Osteoblast (primary cell): ENCODE data around the gene ZBTB7C. TPM values are rescaled to one million over a fixed set of nuclear protein-coding genes. Genes with fewer than 3 reads are reported as not detected.

Experiments used
- DNase-seq: peaks from one replicate; pipeline ENCODE4 v3.0.0; 2011; ENCODE audit warnings: low spot score, mixed read lengths; ENCODE audit not compliant: insufficient read length; ENCODE audit errors: missing footprints
- H2AFZ ChIP-seq: 2 replicates; pipeline ENCODE4 v1.6.0; 2011; ENCODE audit warnings: mild to moderate bottlenecking, low read length
- H3K27ac ChIP-seq: 2 replicates; pipeline ENCODE4 v1.5.1; 2011; ENCODE audit warnings: mild to moderate bottlenecking, low read depth, low read length, moderate library complexity
- H3K27me3 ChIP-seq: 2 replicates; pipeline ENCODE4 v1.6.0; 2012; ENCODE audit warnings: mild to moderate bottlenecking, control low read depth, inconsistent platforms, low read length, moderate library complexity; ENCODE audit not compliant: insufficient read depth
- H3K36me3 ChIP-seq: 2 replicates; pipeline ENCODE4 v1.5.1; 2011; ENCODE audit warnings: mild to moderate bottlenecking, low read length, control low read depth, moderate library complexity; ENCODE audit not compliant: insufficient read depth
- H3K4me1 ChIP-seq: 2 replicates; pipeline ENCODE4 v1.5.1; 2011; ENCODE audit warnings: mild to moderate bottlenecking, low read length, control low read depth, moderate library complexity; ENCODE audit not compliant: insufficient read depth
- H3K4me2 ChIP-seq: 2 replicates; pipeline ENCODE4 v1.6.0; 2011; ENCODE audit warnings: mild to moderate bottlenecking, low read length; ENCODE audit not compliant: insufficient read depth
- H3K4me3 ChIP-seq: fragments of 200-600 bp; sonication (generic); 3 replicates; pipeline ENCODE4 v1.5.1; 2012; ENCODE audit warnings: mild to moderate bottlenecking, low read length, inconsistent platforms; ENCODE audit not compliant: insufficient read depth
- H3K79me2 ChIP-seq: 2 replicates; pipeline ENCODE4 v1.6.0; 2012; ENCODE audit warnings: mild to moderate bottlenecking, low read length, control low read depth, inconsistent platforms; ENCODE audit not compliant: insufficient read depth
- H3K9me3 ChIP-seq: 2 replicates; pipeline ENCODE4 v1.5.1; 2011; ENCODE audit warnings: low read depth, low read length, control low read depth
- H4K20me1 ChIP-seq: 2 replicates; pipeline ENCODE4 v1.6.0; 2012; ENCODE audit warnings: mild to moderate bottlenecking, low read length, control low read depth; ENCODE audit not compliant: insufficient read depth
- total RNA-seq: library from RNA; depleted of rRNA; stranded (reverse); fragments of >200 nt; gene quantifications from 2 replicates; pipeline ENCODE4 v1.2.3, GENCODE V29; 2012
- TF ChIP-seq, protein P1 (sequence below): IDR thresholded peaks from 2 replicates; pipeline ENCODE4 v1.5.1; 2011; ENCODE audit warnings: mild to moderate bottlenecking, low read depth, low read length, moderate library complexity; ENCODE audit errors: extremely low read depth

ZBTB7C gene
- total RNA-seq, 1 donor: 0.36 TPM

DNA sequence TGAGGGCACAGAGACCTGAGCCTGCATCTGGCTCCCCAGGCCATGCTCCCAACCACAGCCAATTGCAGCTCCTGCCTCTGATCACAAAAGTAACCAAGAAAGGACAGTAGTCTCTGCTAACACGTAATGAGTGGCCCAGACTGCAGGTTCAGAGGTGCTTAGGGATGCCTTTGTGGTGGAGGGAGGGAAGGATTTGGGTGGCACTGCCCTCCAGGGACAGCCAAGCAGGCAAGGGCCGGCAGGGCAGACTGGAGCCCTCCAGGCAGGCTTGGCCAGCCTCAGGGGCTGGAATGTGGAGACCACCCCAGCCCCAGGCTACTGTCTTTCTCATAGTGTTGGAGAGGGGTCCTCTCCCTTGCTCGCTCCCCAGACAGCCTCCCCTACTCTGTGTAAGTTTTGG lies 364.2 kb downstream of the ZBTB7C start:
- no peak overlapping the region for H3K27ac ChIP-seq
- DNase-seq: no peak
- no peaks in the 10 kb centered on the region for H3K9me3 ChIP-seq
- H3K36me3 ChIP-seq: no peaks in the 10 kb centered on the region
- peaks cover 2% of the 10 kb centered on the region for H3K27me3 ChIP-seq
- H4K20me1 ChIP-seq: no peaks in the 10 kb centered on the region
- H3K79me2 ChIP-seq: no peaks in the 10 kb centered on the region
- no peak overlapping the region for H3K4me3 ChIP-seq
- H3K4me1 ChIP-seq: no peaks in the 10 kb centered on the region
- H2AFZ ChIP-seq: no peak overlapping the region
- TF ChIP-seq, protein P1, sequence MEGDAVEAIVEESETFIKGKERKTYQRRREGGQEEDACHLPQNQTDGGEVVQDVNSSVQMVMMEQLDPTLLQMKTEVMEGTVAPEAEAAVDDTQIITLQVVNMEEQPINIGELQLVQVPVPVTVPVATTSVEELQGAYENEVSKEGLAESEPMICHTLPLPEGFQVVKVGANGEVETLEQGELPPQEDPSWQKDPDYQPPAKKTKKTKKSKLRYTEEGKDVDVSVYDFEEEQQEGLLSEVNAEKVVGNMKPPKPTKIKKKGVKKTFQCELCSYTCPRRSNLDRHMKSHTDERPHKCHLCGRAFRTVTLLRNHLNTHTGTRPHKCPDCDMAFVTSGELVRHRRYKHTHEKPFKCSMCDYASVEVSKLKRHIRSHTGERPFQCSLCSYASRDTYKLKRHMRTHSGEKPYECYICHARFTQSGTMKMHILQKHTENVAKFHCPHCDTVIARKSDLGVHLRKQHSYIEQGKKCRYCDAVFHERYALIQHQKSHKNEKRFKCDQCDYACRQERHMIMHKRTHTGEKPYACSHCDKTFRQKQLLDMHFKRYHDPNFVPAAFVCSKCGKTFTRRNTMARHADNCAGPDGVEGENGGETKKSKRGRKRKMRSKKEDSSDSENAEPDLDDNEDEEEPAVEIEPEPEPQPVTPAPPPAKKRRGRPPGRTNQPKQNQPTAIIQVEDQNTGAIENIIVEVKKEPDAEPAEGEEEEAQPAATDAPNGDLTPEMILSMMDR: no peak
- H3K4me2 ChIP-seq: no peak overlapping the region

DNA sequence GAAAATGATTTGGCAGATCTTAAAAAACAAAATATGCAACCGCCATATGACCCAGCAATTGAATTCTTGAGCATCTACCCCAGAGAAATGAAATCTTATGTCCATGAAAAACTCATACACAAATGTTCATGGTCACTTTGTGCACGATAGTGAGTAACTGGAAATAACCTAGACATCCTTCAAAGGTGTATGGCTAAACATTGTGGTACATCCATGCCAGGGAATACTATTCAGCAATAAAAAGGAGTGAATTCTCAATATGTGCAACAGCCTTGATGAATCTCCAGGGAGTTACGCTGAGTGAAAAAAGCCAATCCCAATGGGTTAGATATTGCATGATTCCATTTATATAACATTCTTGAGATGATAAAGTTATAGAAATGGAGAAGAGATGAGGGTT lies 366.0 kb downstream of the ZBTB7C start:
- Histone ChIP-seq H3K36me3 (no peaks in the 10 kb centered on the region), H3K79me2 (no peaks in the 10 kb centered on the region), H3K4me2 (no peak overlapping the region), H3K27ac (no peak overlapping the region), H3K27me3 (no peaks in the 10 kb centered on the region), H3K4me1 (no peaks in the 10 kb centered on the region), H4K20me1 (no peaks in the 10 kb centered on the region), H2AFZ (no peak overlapping the region), H3K4me3 (no peak overlapping the region), H3K9me3 (no peaks in the 10 kb centered on the region)
- DNase-seq: no peak
- TF ChIP-seq, protein P1: no peak

DNA sequence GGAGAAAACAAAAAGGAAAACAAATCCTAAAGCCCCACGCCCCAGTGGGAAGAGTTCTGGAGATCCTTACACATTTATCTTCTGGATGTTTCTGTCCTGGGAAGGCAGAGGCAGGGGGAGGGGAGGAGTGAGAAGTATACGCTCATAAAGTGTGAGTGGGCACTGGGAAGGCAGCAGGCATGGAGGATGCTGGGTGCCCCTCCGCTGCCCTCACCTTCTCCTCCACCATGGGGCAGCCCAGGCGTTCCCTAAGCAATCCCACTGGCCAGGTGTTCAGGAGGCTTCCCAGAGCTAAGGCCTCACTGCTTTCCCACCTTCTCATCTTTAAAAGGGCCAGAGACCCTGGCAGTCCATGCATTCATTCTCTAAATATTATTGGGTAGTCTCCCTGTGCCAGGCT lies 366.8 kb downstream of the ZBTB7C start:
- Histone ChIP-seq H4K20me1 (no peaks in the 10 kb centered on the region), H3K36me3 (no peaks in the 10 kb centered on the region), H3K4me3 (no peak overlapping the region), H3K27me3 (no peaks in the 10 kb centered on the region), H3K9me3 (no peaks in the 10 kb centered on the region), H3K79me2 (no peaks in the 10 kb centered on the region), H2AFZ (no peak overlapping the region), H3K4me1 (no peaks in the 10 kb centered on the region), H3K4me2 (no peak overlapping the region), H3K27ac (no peak overlapping the region)
- DNase-seq: no peak
- TF ChIP-seq, protein P1: no peak

DNA sequence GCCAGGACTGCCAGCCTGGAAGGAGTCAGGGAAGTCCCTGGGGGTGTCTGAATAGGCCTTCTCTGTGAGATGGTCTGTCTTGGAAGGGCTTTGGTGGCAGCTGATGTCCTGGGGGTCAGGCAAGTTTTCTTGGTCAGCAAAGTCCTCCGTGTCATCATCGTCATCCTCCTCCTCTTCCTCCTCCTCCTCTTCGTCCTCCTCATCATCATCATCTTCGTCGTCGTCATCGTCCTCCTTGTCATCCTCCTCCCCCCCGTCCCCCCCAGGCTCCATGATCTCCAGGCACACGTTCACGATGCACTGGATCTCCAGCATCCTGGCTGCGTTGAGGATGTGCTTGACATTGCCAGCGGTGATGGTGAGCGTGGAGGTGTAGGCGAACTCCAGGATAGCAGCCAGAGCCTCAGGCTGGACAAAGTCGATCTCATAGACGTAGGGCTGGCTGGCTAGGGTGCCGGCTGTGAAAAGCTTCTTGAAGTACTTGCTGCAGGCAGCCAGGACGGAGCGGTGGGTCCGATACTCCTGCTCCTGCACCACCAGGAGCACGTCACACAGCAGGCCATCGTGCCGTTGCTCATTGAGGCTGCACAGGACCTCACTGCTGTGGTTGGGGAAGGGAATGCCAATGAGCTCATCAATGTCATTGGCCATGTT lies 368.6 kb downstream of the ZBTB7C start:
- Histone ChIP-seq H3K4me3 (no peak overlapping the region), H4K20me1 (no peaks in the 10 kb centered on the region), H3K9me3 (no peaks in the 10 kb centered on the region), H3K27ac (no peak overlapping the region), H3K27me3 (no peaks in the 10 kb centered on the region), H3K4me2 (no peak overlapping the region), H2AFZ (no peak overlapping the region), H3K4me1 (no peaks in the 10 kb centered on the region), H3K36me3 (no peaks in the 10 kb centered on the region), H3K79me2 (no peaks in the 10 kb centered on the region)
- DNase-seq: no peak
- TF ChIP-seq, protein P1: no peak
